ENCODE results near the gene FLOT1. TPM values are rescaled to one million over a fixed set of nuclear protein-coding genes. Genes with fewer than 3 reads are reported as not detected.

The FLOT1 gene
- total RNA-seq, 5 donors from 2014 or later (not counting 1 experiment from before 2014, with no cell fraction given): 62.2 to 109 (median 74.2) TPM

- ChIA-PET POLR2A (no interaction called here), CTCF (interaction anchor here (0.8 to 2.2 kb wide), 4 partner anchors 9 to 53 kb away, joined by 3 to 24 read pairs (median 4); no protein-coding TSS in a partner anchor)
- peaks cover 31% of the 10 kb centered on the region for H3K36me3 Mint-ChIP-seq
- WGBS (ENCODE audit: insufficient coverage): 98% methylated on average over 10 of the region's 12 CpGs
- H3K4me1 Mint-ChIP-seq: peaks cover 44 to 55% (median 47%) of the 10 kb centered on the region in 3 donors
- H3K27ac Mint-ChIP-seq: peak overlapping the region in 1 of 2 donors; percentile 27
- no peak for ATAC-seq (replicated peaks in 1 of 4)
- Histone ChIP-seq H3K9me3 (no peaks in the 10 kb centered on the region), H3K27ac (ENCODE audit: low read length) (no peak overlapping the region), H3K4me3 (ENCODE audit: control insufficient read depth in 1 of 2, extremely low read depth in 1 of 2, low read length in 1 of 2) (no peak overlapping the region), H3K27me3 (replicated peaks in 1 of 2; ENCODE audit: control insufficient read depth in 2 of 2, extremely low read depth in 1 of 2, insufficient read depth in 2 of 2, low read length in 1 of 2) (no peaks in the 10 kb centered on the region), H3K36me3 (ENCODE audit: control insufficient read depth in 2 of 2, extremely low read depth in 1 of 2, insufficient read depth in 1 of 2, low read length in 1 of 2) (peaks cover 0 to 49% of the 10 kb centered on the region in 2 donors), H3K4me1 (ENCODE audit: control insufficient read depth in 1 of 2, extremely low read depth in 1 of 2, insufficient read depth in 2 of 2, low read length in 2 of 2) (peaks cover 15 to 49% of the 10 kb centered on the region in 2 experiments)
- DNase-seq: no peak
- no peaks in the 10 kb centered on the region for H3K27me3 Mint-ChIP-seq
- no peak overlapping the region for H3K4me3 Mint-ChIP-seq
- H3K9me3 Mint-ChIP-seq: no peaks in the 10 kb centered on the region
Measured at GRCh38 chr6:30732237-30732943, 10.1 kb downstream of the FLOT1 start.

DNA sequence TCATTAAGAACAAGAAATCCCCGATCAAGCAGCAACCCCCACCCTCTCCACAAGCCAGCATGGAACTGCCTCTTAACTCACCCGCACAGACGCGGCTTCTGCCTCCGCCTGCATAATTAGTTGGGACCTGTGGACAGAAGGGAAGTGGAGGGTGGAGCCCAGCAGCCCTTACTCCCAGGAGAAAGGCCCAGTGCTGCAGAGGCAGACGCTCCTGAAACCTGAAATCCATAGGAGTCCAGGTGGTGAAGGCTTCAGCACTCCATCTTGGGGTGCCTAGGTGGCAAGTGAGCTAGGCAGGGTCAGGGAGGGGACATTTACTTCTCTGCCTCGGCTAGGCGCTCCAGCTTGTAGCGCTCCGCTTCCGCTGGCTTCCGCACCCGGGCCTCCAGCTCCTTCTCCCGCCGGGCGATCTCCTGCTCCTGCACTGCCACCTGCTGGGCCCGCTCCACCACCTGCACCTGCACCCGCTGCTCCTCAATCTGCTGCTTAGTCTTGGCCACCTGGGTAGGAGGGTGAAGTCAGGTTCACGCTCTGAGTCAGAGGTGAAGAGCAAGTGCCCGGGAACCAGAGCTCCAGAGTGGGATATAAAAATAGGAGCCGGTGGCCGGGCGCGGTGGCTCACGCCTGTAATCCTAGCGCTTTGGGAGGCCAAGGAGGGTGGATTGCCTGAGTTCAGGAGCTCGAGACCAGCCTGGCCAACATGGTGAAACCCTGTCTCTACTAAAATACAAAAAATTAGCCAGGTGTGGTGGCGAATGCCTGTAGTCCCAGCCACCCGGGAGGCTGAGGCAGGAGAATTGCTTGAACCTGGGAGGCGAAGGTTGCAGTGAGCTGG, 11.7 kb downstream of the FLOT1 start:
- ChIA-PET CTCF (interaction anchor here (0.6 to 2.2 kb wide), 31 partner anchors 8 to 356 kb away, joined by 3 to 24 read pairs (median 4); partner anchors contain the start of genes DHX16 (in 1 of the 2), MDC1 (in 1 of the 2), NRM (in 1 of the 2) and PRR3 (in 1 of the 2)), POLR2A (interaction anchor here in 1 of 2 donors (0.5 to 0.6 kb wide), 2 partner anchors 116 to 131 kb away, joined by 3 to 9 read pairs; no protein-coding TSS in a partner anchor)
- no peaks in the 10 kb centered on the region for H3K27me3 ChIP-seq (replicated peaks in 1 of 2; ENCODE audit: control insufficient read depth in 2 of 2, extremely low read depth in 1 of 2, insufficient read depth in 2 of 2, low read length in 1 of 2)
- ATAC-seq (replicated peaks in 1 of 4) (peak; percentile 95 to 97 (median 97)), DNase-seq (peak; percentile 67 to 89 (median 79))
- H3K36me3 ChIP-seq (ENCODE audit: control insufficient read depth in 2 of 2, extremely low read depth in 1 of 2, insufficient read depth in 1 of 2, low read length in 1 of 2): peaks cover 4 to 60% of the 10 kb centered on the region in 2 donors
- peak overlapping the region in 1 of 2 donors; percentile 6 for H3K4me3 ChIP-seq (ENCODE audit: control insufficient read depth in 1 of 2, extremely low read depth in 1 of 2, low read length in 1 of 2)
- H3K4me1 ChIP-seq (ENCODE audit: control insufficient read depth in 1 of 2, extremely low read depth in 1 of 2, insufficient read depth in 2 of 2, low read length in 2 of 2): peaks cover 8 to 35% of the 10 kb centered on the region in 2 experiments
- no peaks in the 10 kb centered on the region for H3K9me3 ChIP-seq
- peaks cover 31 to 46% (median 33%) of the 10 kb centered on the region in 3 donors for H3K4me1 Mint-ChIP-seq
- WGBS (ENCODE audit: insufficient coverage): 23% methylated on average over 16 of the region's 30 CpGs
- H3K27me3 Mint-ChIP-seq: no peaks in the 10 kb centered on the region
- peak overlapping the region; percentile 28 for H3K27ac ChIP-seq (ENCODE audit: low read length)
- peak overlapping the region; percentile 71 to 79 for H3K27ac Mint-ChIP-seq
- peak overlapping the region in 1 of 3 donors; percentile 56 for H3K4me3 Mint-ChIP-seq
- no peaks in the 10 kb centered on the region for H3K9me3 Mint-ChIP-seq
- H3K36me3 Mint-ChIP-seq: peaks cover 27% of the 10 kb centered on the region

DNA sequence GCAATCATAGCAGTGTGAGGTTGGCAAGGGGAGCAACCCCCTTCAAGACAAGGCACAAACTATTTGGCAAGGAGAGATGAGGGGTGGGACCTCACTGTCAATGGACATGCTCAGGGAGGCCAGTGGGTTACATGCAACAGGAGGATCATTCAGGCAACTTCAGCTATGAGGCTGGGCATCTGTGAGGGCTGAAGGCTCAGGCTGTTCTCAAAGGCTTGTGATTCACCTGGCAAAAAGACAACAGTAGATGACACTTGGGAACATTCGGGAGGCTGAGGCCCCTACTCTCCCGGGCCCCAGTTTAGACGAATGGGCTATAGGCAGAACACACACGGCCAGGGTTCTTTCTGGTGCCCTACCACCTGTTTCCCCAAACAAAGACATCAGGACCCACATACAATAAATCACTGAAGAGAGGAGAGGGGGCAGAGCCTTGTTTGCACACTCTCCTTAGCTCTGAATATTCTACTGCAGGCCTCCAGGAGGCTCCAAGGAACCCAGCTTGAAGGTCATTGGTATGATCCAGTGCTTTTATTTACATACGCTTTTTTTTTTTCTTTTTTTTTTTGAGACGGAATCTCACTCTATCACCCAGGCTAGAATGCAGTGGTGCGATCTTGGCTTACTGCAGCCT, 14.4 kb downstream of the FLOT1 start:
- H3K4me3 Mint-ChIP-seq: no peak overlapping the region
- POLR2A ChIA-PET: interaction anchor here (0.7 to 1.0 kb wide), 2 partner anchors 113 to 173 kb away, joined by 4 to 8 read pairs; no protein-coding TSS in a partner anchor
- H3K9me3 Mint-ChIP-seq: no peaks in the 10 kb centered on the region

DNA sequence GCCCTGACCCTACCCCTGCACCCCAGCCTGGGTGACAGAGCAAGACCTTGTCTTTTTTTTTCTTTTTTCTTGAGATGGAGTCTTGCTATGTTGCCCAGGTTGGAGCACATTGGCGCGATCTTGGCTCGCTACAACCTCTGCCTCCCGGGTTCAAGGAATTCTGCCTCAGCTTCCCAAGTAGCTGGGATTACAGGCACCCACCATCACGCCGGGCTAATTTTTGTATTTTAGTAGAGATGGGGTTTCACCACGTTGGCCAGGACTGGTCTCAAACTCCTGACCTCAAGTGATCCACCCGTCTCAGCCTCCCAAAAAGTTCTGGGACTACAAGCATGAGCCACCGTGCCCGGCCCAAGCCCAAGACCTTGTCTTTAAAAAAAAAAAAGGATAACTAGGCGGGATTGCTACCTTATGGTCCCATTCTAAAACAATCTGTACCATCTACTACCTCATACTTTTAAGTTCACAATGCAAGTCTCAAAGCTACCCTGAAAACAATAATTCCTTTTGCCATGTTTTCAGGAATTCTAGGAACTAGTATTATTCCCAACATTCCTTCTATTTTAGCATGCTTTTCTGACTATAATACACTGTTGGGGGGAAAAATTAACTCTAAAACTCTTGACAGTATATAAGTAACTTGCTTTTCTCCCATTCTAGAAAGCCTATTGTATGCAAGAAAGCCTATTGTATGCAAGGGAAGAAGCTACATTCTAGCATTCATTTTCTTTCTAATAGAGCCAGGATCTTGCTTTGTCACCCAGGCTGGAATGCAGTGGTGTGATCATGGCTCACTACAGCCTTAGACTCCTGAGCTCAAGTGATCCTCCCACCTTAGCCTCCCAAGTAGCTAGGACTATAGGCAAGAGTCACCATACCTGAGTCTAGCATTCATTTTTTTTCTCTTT, 15.7 kb downstream of the FLOT1 start:
- Histone ChIP-seq H3K36me3 (ENCODE audit: control insufficient read depth in 2 of 2, extremely low read depth in 1 of 2, insufficient read depth in 1 of 2, low read length in 1 of 2) (peaks cover 9 to 77% of the 10 kb centered on the region in 2 donors), H3K9me3 (no peaks in the 10 kb centered on the region), H3K27ac (ENCODE audit: low read length) (no peak overlapping the region), H3K4me1 (ENCODE audit: control insufficient read depth in 1 of 2, extremely low read depth in 1 of 2, insufficient read depth in 2 of 2, low read length in 2 of 2) (peaks cover 10 to 52% of the 10 kb centered on the region in 2 experiments), H3K27me3 (replicated peaks in 1 of 2; ENCODE audit: control insufficient read depth in 2 of 2, extremely low read depth in 1 of 2, insufficient read depth in 2 of 2, low read length in 1 of 2) (no peaks in the 10 kb centered on the region), H3K4me3 (ENCODE audit: control insufficient read depth in 1 of 2, extremely low read depth in 1 of 2, low read length in 1 of 2) (no peak overlapping the region)
- no peak overlapping the region for H3K4me3 Mint-ChIP-seq
- ATAC-seq (replicated peaks in 1 of 4) (no peak), DNase-seq (no peak)
- 94% methylated on average over 3 of the region's 11 CpGs for WGBS (ENCODE audit: insufficient coverage)
- peaks cover 42% of the 10 kb centered on the region for H3K36me3 Mint-ChIP-seq
- no peaks in the 10 kb centered on the region for H3K27me3 Mint-ChIP-seq
- no peaks in the 10 kb centered on the region for H3K9me3 Mint-ChIP-seq
- peak overlapping the region; percentile 76 to 81 for H3K27ac Mint-ChIP-seq
- ChIA-PET POLR2A (no interaction called here), CTCF (interaction anchor here in 1 of 2 donors (0.7 kb wide), 1 partner anchor 361 kb away, joined by 3 read pairs; no protein-coding TSS in a partner anchor)
- H3K4me1 Mint-ChIP-seq: peaks cover 48 to 64% (median 56%) of the 10 kb centered on the region in 3 donors

More for the DNA sequence above, 14.4 kb downstream of the FLOT1 start:
- peaks cover 42% of the 10 kb centered on the region for H3K36me3 Mint-ChIP-seq
- peaks cover 40 to 60% (median 48%) of the 10 kb centered on the region in 3 donors for H3K4me1 Mint-ChIP-seq
- DNase-seq: no peak
- peaks cover 5 to 74% of the 10 kb centered on the region in 2 donors for H3K36me3 ChIP-seq (ENCODE audit: control insufficient read depth in 2 of 2, extremely low read depth in 1 of 2, insufficient read depth in 1 of 2, low read length in 1 of 2)
- peak overlapping the region; percentile 76 to 81 for H3K27ac Mint-ChIP-seq
- H3K27me3 Mint-ChIP-seq: no peaks in the 10 kb centered on the region
- CTCF ChIA-PET: no interaction called here
- WGBS (ENCODE audit: insufficient coverage): no CpG with 5 or more reads among the region's 7 CpGs
- H3K9me3 ChIP-seq: no peaks in the 10 kb centered on the region
- H3K4me1 ChIP-seq (ENCODE audit: control insufficient read depth in 1 of 2, extremely low read depth in 1 of 2, insufficient read depth in 2 of 2, low read length in 2 of 2): peaks cover 4 to 40% of the 10 kb centered on the region in 2 experiments
- H3K27ac ChIP-seq (ENCODE audit: low read length): no peak overlapping the region
- H3K27me3 ChIP-seq (replicated peaks in 1 of 2; ENCODE audit: control insufficient read depth in 2 of 2, extremely low read depth in 1 of 2, insufficient read depth in 2 of 2, low read length in 1 of 2): no peaks in the 10 kb centered on the region
- no peak overlapping the region for H3K4me3 ChIP-seq (ENCODE audit: control insufficient read depth in 1 of 2, extremely low read depth in 1 of 2, low read length in 1 of 2)
- no peak for ATAC-seq (replicated peaks in 1 of 4)

- POLR2A ChIA-PET: no interaction called here
- no peak overlapping the region for H3K4me3 Mint-ChIP-seq
- peak overlapping the region; percentile 39 for H3K27ac ChIP-seq (ENCODE audit: low read length)
Measured at GRCh38 chr6:30725713-30726505, 16.6 kb downstream of the FLOT1 start.

More at GRCh38 chr6:30725713-30726505, 16.6 kb downstream of the FLOT1 start:
- no CpG with 5 or more reads among the region's 3 CpGs for WGBS (ENCODE audit: insufficient coverage)
- no peak overlapping the region for H3K4me3 ChIP-seq (ENCODE audit: control insufficient read depth in 1 of 2, extremely low read depth in 1 of 2, low read length in 1 of 2)
- peaks cover 9 to 77% of the 10 kb centered on the region in 2 donors for H3K36me3 ChIP-seq (ENCODE audit: control insufficient read depth in 2 of 2, extremely low read depth in 1 of 2, insufficient read depth in 1 of 2, low read length in 1 of 2)
- DNase-seq (no peak), ATAC-seq (replicated peaks in 1 of 4) (no peak)
- Mint-ChIP-seq H3K27me3 (no peaks in the 10 kb centered on the region), H3K9me3 (no peaks in the 10 kb centered on the region), H3K4me1 (peaks cover 48 to 62% (median 54%) of the 10 kb centered on the region in 3 donors), H3K36me3 (peaks cover 44% of the 10 kb centered on the region), H3K27ac (peak overlapping the region; percentile 75 to 76)
- no peaks in the 10 kb centered on the region for H3K27me3 ChIP-seq (replicated peaks in 1 of 2; ENCODE audit: control insufficient read depth in 2 of 2, extremely low read depth in 1 of 2, insufficient read depth in 2 of 2, low read length in 1 of 2)
- no peaks in the 10 kb centered on the region for H3K9me3 ChIP-seq
- peaks cover 11 to 50% of the 10 kb centered on the region in 2 experiments for H3K4me1 ChIP-seq (ENCODE audit: control insufficient read depth in 1 of 2, extremely low read depth in 1 of 2, insufficient read depth in 2 of 2, low read length in 2 of 2)
- CTCF ChIA-PET: interaction anchor here in 1 of 2 donors (9.1 kb wide), 1 partner anchor 46 kb away, joined by 254 read pairs; no protein-coding TSS in a partner anchor

All from T-cell (primary cell).